ENCODE data around the gene HMGCLL1. TPM values are rescaled to one million over a fixed set of nuclear protein-coding genes. Genes with fewer than 3 reads are reported as not detected.

HMGCLL1 gene
- total and polyA plus RNA-seq, 2 donors (not counting 3 experiments of a cell fraction or from before 2014, with no cell fraction given): not detected

DNA sequence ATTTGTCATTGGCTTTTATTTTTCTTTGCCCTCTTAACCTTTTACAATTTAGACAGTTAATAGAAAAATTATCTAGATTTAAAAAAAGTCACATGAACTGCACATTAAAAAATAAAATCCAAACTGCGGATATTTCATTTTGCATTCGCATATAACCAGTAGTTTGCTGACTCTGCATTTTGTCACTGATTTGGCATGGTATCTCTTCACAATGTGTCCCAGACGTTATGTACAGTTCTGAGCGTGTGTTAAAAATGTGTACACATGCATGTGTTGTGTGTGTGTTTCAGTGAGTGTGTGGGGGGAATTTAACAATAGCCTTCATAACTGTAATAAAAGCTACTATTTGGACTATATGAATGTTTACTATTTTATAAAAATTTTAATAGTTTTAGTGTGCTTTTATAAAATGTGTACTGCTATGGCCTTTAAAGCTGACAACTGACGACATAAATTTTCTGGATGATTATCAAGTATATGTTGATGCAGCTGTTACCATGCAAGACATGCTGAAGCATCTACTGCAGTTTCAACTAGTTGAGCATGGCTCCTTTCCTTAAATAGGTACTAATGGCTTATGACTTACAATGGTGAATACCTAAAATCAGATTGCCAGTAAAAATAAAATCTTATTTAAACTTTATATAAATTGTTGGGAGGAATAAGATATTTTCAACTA, 67.7 kb downstream of the HMGCLL1 start:
- no peaks in the 10 kb centered on the region for H3K36me3 ChIP-seq (ENCODE audit: control insufficient read depth in 2 of 2, extremely low read depth in 1 of 2, insufficient read depth in 2 of 2, low read length in 2 of 2)
- no peaks in the 10 kb centered on the region for H3K4me1 ChIP-seq (ENCODE audit: control insufficient read depth, extremely low read depth, insufficient read depth, low read length)
- BruUV-seq (replicated peaks): no TSS peak
- H4K20me1 ChIP-seq (replicated peaks; ENCODE audit: control insufficient read depth, extremely low read depth, insufficient read depth, low read length): no peaks in the 10 kb centered on the region
- dilution Hi-C loops (cut with MboI; ENCODE audit: extremely low pct_ligation_motif_present, low sequenced_read_pairs): no loop called here
- CTCF ChIA-PET: interaction anchor here (1.2 kb wide), 1 partner anchor 87 kb away, joined by 3 read pairs; no protein-coding TSS in a partner anchor
- FAIRE-seq (no peak), DNase-seq (ENCODE audit: low read depth, low spot score) (no peak)
- no peaks in the 10 kb centered on the region for H3K9me3 ChIP-seq (replicated peaks; ENCODE audit: control insufficient read depth, insufficient read depth, low read length)
- intact Hi-C loops (cut with micrococcal nuclease): no loop called here
- H2AFZ ChIP-seq (ENCODE audit: low read depth, low read length): no peak overlapping the region
- no peak overlapping the region for H3K9ac ChIP-seq (replicated peaks; ENCODE audit: extremely low read depth, insufficient read depth, low read length)
- H3K9me1 ChIP-seq (replicated peaks; ENCODE audit: control insufficient read depth, extremely low read depth, insufficient read depth, low read length): no peaks in the 10 kb centered on the region
- POLR2A ChIA-PET: no interaction called here
- no peak overlapping the region for H3K4me2 ChIP-seq (ENCODE audit: insufficient read depth, low read length)
- no peak overlapping the region for H3K27ac ChIP-seq (ENCODE audit: insufficient read depth, low read depth, low read length)
- H3K4me3 ChIP-seq (replicated peaks in 1 of 3; ENCODE audit: insufficient read depth in 1 of 3, low read depth in 1 of 3, low read length in 3 of 3): no peak overlapping the region
- H3K79me2 ChIP-seq (ENCODE audit: control insufficient read depth, insufficient read depth, low read length): no peaks in the 10 kb centered on the region
- no peaks in the 10 kb centered on the region for H3K27me3 ChIP-seq (ENCODE audit: control insufficient read depth in 2 of 2, insufficient read depth in 2 of 2, low read length in 2 of 2)
- TF ChIP-seq FOS (IDR thresholded peaks at IDR 0.05; ENCODE audit: borderline replicate concordance, insufficient read depth, low read length): no peak
- no peak for TF ChIP-seq EZH2 (IDR thresholded peaks at IDR 0.05; ENCODE audit: borderline replicate concordance, low read depth, low read length, severe bottlenecking)
- no peak for TF ChIP-seq GATA2 (IDR thresholded peaks at IDR 0.05; ENCODE audit: insufficient read depth, insufficient read length, low read depth, low read length)

DNA sequence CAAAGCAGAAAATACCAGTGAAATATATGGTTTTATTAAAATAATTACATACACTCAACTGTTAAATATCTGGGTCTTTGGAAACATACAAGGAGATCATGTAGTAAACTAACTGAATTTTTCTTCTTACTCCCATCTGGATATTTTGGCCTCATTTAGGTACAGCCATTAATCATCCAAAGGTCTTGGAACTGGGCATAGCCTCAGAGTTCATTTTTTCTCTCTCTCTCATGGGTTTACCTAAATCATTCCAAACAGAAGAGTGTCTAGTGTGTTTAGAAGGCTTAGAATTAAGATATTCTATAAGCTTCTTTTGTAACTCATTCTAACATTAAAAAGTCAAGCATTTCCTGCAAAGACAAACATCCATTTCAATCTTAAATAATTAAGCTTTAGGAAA, 79.4 kb downstream of the HMGCLL1 start:
- H3K9ac ChIP-seq (replicated peaks; ENCODE audit: extremely low read depth, insufficient read depth, low read length): no peak overlapping the region
- H3K27ac ChIP-seq (ENCODE audit: insufficient read depth, low read depth, low read length): no peak overlapping the region
- TF ChIP-seq GATA2 (IDR thresholded peaks at IDR 0.05; ENCODE audit: insufficient read depth, insufficient read length, low read depth, low read length) (no peak), EZH2 (IDR thresholded peaks at IDR 0.05; ENCODE audit: borderline replicate concordance, low read depth, low read length, severe bottlenecking) (no peak)
- FAIRE-seq (no peak), DNase-seq (ENCODE audit: low read depth, low spot score) (no peak)
- no peak overlapping the region for H2AFZ ChIP-seq (ENCODE audit: low read depth, low read length)
- no peaks in the 10 kb centered on the region for H3K4me1 ChIP-seq (ENCODE audit: control insufficient read depth, extremely low read depth, insufficient read depth, low read length)
- H3K9me3 ChIP-seq (replicated peaks; ENCODE audit: control insufficient read depth, insufficient read depth, low read length): no peaks in the 10 kb centered on the region
- no peak overlapping the region for H3K4me2 ChIP-seq (ENCODE audit: insufficient read depth, low read length)
- BruUV-seq (replicated peaks): no TSS peak
- H3K36me3 ChIP-seq (ENCODE audit: control insufficient read depth in 2 of 2, extremely low read depth in 1 of 2, insufficient read depth in 2 of 2, low read length in 2 of 2): no peaks in the 10 kb centered on the region
- no peaks in the 10 kb centered on the region for H3K79me2 ChIP-seq (ENCODE audit: control insufficient read depth, insufficient read depth, low read length)
- H4K20me1 ChIP-seq (replicated peaks; ENCODE audit: control insufficient read depth, extremely low read depth, insufficient read depth, low read length): no peaks in the 10 kb centered on the region
- ChIA-PET POLR2A (interaction anchor here (1.0 kb wide), 1 partner anchor 9 kb away, joined by 3 read pairs; no protein-coding TSS in a partner anchor), CTCF (interaction anchor here (1.2 to 2.2 kb wide), 3 partner anchors 8 to 348 kb away, joined by 3 to 5 read pairs (median 3); no protein-coding TSS in a partner anchor)
- dilution Hi-C loops (cut with MboI; ENCODE audit: extremely low pct_ligation_motif_present, low sequenced_read_pairs): no loop called here
- H3K9me1 ChIP-seq (replicated peaks; ENCODE audit: control insufficient read depth, extremely low read depth, insufficient read depth, low read length): no peaks in the 10 kb centered on the region
- no peaks in the 10 kb centered on the region for H3K27me3 ChIP-seq (ENCODE audit: control insufficient read depth in 2 of 2, insufficient read depth in 2 of 2, low read length in 2 of 2)
- intact Hi-C loops (cut with micrococcal nuclease): no loop called here
- H3K4me3 ChIP-seq (replicated peaks in 1 of 3; ENCODE audit: insufficient read depth in 1 of 3, low read depth in 1 of 3, low read length in 3 of 3): no peak overlapping the region
